ENCODE data around the gene YDJC. TPM values are rescaled to one million over a fixed set of nuclear protein-coding genes. Genes with fewer than 3 reads are reported as not detected.
"Not testable (repeated sequence)": the region's sequence is repeated elsewhere in the genome, so short reads cannot be mapped to it uniquely, and the experiment has no call there.

The YDJC gene
- total RNA-seq, 1 donor from 2014 or later, result 56.1 TPM

DNA sequence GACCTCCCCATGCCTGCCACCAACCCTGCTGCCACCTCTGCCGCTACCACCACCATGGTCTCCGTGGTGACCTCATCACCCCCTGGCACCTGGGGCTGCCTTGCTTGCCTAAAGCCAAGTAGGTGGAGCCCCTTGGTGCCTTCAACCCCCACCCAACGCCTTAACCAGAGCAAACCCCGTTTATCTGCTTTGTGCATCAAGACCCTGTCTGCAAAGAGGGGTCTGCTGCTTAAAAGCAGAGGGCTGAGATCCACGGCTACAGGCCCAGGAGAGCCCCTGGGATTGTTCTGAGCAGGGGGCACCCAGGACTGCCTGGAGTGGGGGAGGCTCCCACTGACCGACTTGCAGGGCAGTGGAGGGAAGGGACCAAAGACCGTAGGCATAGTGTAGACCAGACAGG, 31.1 kb upstream of the YDJC start:
- intact Hi-C loops (cut with micrococcal nuclease), result no loop called here

DNA sequence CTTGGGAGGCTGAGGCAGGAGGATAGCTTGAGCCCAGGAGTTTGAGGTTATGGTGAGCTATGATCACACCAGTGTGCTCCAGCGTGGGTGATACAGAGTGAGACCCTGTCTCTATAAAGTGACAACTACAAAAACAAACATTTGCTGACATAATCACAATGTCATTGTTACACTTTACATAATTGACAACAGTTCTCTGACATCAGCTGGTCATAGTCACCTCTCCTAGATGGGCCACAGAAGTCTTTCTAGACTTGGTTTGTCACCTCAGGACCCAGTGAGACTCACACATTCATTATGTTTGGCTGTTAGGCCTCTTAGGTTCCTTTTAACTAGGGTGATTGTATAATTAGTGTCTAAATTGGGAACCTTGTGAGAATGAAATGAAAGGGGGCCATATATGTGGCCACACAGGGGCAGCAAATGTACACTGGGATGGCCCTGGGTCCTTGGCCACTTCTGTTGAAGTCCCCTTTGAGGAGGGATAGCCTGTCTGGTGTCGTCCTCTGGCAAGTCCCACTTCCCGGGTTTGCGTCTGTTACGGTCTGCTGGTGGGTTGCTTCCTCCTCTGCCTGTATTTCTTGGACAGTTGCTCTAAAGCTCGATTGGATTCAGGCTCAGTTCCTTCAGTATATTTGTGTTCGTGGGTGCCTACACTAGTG, 30.2 kb upstream of the YDJC start:
- intact Hi-C loops (cut with micrococcal nuclease), result no loop called here
- peaks cover 15% of the 10 kb centered on the region for H3K4me1 Mint-ChIP-seq

More for the DNA sequence above, 31.1 kb upstream of the YDJC start:
- Mint-ChIP-seq H3K27ac (no peak overlapping the region), H3K36me3 (ENCODE audit: low read depth) (peaks cover 6% of the 10 kb centered on the region), H3K4me1 (peaks cover 21% of the 10 kb centered on the region), H3K27me3 (no peaks in the 10 kb centered on the region), H3K4me3 (no peak overlapping the region), H3K9me3 (peaks cover 3% of the 10 kb centered on the region)
- DNase-seq, result no peak

DNA sequence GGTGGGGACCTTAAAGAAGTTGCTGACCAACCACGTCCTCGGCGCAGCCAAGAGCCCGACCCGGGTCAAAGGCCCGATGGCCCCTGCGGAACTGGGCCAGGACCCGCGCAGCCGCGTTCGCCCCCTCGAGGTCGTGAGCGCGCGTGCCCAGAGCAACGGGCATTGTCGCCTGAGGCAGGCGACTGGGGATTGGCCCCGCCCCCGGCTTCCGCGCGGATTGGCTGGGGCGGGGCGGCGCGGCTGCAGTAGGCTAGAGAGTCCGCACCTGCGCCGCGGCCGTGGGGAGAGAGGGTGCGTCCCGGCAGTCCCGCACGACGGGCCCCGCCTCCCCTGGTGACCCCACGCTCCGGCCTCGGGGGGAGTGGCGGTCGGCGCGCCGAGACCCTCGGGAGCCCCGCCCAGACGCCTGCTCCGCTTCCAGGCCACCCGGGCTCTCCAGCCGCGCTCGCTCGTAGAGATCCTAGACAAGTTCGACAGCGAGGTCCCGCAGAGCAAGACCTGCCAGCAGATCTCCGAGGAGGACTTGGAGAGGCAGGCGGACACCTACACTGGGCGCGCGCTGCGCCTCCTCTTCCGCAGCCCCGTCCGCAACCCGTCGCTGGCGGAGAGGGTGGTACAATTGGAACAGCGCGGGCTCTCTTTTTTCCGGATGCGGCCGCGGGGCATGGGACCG, 27.7 kb upstream of the YDJC start:
- Mint-ChIP-seq H3K9me3 (peaks cover 3% of the 10 kb centered on the region), H3K27me3 (no peaks in the 10 kb centered on the region), H3K27ac (peak overlapping the region; percentile 91), H3K4me3 (peak overlapping the region; percentile 89), H3K4me1 (peaks cover 22% of the 10 kb centered on the region), H3K36me3 (ENCODE audit: low read depth) (peaks cover 6% of the 10 kb centered on the region)
- intact Hi-C loops (cut with micrococcal nuclease), result no loop called here
- peak; percentile 96 for DNase-seq

More for the DNA sequence above, 30.2 kb upstream of the YDJC start:
- Mint-ChIP-seq H3K27ac (no peak overlapping the region), H3K27me3 (no peaks in the 10 kb centered on the region), H3K4me3 (no peak overlapping the region), H3K9me3 (peaks cover 3% of the 10 kb centered on the region), H3K36me3 (ENCODE audit: low read depth) (peaks cover 6% of the 10 kb centered on the region)
- DNase-seq, result no peak

DNA sequence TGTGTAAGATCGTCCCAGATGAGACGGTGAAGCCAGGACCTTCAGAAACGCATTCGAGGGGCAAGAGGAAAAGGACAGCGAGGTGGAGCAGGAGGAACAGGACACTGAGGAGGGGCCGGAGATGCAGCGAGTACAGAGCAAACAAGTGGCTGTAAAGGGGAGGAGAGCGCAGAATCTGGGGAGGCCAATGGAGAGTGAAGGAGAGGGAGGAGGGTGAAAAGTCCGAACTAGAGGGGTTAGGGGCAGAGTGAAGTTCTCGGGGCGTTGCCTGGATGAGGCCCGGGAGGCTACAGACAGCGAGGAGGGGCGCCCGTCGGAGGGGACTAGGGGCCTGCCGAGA, 27.2 kb upstream of the YDJC start:
- Mint-ChIP-seq H3K4me1 (peaks cover 22% of the 10 kb centered on the region), H3K27me3 (no peaks in the 10 kb centered on the region), H3K9me3 (peaks cover 3% of the 10 kb centered on the region), H3K4me3 (peak overlapping the region; percentile 89), H3K27ac (peak overlapping the region; percentile 91), H3K36me3 (ENCODE audit: low read depth) (peaks cover 6% of the 10 kb centered on the region)
- DNase-seq, result no peak
- intact Hi-C loops (cut with micrococcal nuclease), result no loop called here

DNA sequence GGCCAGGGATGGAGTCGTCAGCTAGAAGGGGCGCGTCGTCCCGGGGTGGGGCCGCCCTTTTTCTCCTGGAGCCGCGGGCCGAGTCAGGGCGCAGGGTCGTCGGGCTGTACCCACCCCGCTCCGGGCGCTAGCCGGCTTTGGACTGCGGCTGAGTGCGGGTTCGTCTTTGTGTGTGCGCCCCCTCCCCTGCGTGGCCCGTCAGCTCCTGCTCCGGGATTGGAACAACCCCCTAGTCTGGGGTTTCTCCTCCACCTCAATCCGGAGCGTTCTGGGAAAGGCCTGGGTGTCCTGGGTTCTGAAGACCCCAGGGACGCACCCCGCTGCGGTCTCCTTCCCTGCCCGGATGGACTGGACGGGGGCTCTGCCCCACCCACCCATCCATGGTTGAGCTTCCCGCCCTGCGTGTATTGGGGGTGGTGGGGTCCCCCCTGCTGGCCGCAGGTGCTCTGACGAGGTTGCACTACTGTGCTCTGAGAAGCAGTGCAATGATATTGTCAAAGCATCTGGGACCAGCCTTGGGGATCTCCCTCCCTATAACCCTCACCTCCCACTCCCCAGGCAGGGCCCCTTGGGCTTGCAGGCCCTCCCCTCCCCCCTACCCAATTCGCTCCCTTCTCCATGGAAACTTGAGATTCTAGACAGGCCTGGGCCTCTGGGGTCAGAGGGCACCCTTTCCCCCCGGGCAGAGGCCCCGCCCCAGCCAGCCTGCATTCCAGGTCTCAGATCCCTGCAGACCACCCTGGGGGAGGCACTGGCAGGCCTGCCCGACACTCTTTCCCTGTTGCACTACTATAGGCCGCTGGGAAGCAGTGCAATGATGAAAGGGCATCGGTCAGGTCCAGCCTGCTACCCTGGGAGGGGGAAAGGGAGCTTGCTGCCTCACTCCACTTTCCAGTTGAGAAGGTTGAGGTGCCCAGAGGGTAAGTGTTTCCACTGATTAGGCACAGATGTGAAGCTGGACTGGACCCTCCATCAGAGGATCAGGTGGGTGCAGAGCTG, 23.0 kb upstream of the YDJC start:
- intact Hi-C loops (cut with micrococcal nuclease), result no loop called here
- H3K36me3 Mint-ChIP-seq (ENCODE audit: low read depth), result peaks cover 15% of the 10 kb centered on the region
- no peak for DNase-seq
- H3K27me3 Mint-ChIP-seq, result no peaks in the 10 kb centered on the region
- peak overlapping the region; percentile 94 for H3K27ac Mint-ChIP-seq
- peaks cover 3% of the 10 kb centered on the region for H3K9me3 Mint-ChIP-seq
- H3K4me3 Mint-ChIP-seq, result peak overlapping the region; percentile 95
- peaks cover 38% of the 10 kb centered on the region for H3K4me1 Mint-ChIP-seq

DNA sequence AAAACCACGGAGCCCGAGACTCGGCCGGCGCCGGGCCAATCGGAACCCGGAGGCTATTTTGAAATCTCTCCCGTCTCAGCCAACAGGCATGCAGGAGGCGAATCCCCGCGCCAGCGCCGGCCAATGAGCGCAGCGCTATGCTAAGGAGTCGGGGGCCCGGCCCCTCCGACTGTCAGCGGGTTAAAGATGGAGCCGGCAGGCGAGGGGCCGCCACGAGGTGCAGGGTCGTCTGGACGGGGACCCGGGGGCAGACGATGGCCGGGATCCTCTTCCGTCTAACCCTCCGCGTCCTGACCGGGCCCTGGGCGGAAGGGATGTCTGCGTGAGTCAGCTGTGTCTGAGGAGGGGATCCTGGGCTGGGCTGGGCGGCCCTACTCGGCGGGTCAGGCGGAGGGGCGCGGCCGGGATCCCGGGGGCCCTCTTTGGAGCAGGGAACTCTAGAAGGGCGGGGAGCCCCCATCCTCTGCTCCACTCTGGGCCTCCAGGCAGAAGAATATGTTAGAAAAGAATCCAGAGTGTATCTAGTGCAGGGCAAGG, 22.3 kb upstream of the YDJC start:
- DNase-seq, result peak; percentile 97
- H3K36me3 Mint-ChIP-seq (ENCODE audit: low read depth), result peaks cover 15% of the 10 kb centered on the region
- peaks cover 34% of the 10 kb centered on the region for H3K4me1 Mint-ChIP-seq
- intact Hi-C loops (cut with micrococcal nuclease), result no loop called here
- peak overlapping the region; percentile 94 for H3K27ac Mint-ChIP-seq
- peaks cover 3% of the 10 kb centered on the region for H3K9me3 Mint-ChIP-seq
- H3K4me3 Mint-ChIP-seq, result peak overlapping the region; percentile 95
- no peaks in the 10 kb centered on the region for H3K27me3 Mint-ChIP-seq

- peaks cover 14% of the 10 kb centered on the region for H3K36me3 Mint-ChIP-seq (ENCODE audit: low read depth)
- H3K4me3 Mint-ChIP-seq, result peak overlapping the region; percentile 95
- H3K27me3 Mint-ChIP-seq, result no peaks in the 10 kb centered on the region
- H3K9me3 Mint-ChIP-seq, result no peaks in the 10 kb centered on the region
- intact Hi-C loops (cut with micrococcal nuclease), result loop anchor here (1.0 kb wide), 1 partner anchor 8 kb away; no protein-coding TSS in a partner anchor
- peaks cover 34% of the 10 kb centered on the region for H3K4me1 Mint-ChIP-seq
- peak overlapping the region; percentile 94 for H3K27ac Mint-ChIP-seq
- no peak for DNase-seq
Observed at GRCh38 chr22:21651521-21652009, 21.7 kb upstream of the YDJC start.

GRCh38 chr22:21650823-21651520, 21.1 kb upstream of the YDJC start:
- no peak for DNase-seq
- Mint-ChIP-seq H3K27ac (peak overlapping the region; percentile 94), H3K4me1 (peaks cover 34% of the 10 kb centered on the region), H3K4me3 (peak overlapping the region; percentile 95), H3K27me3 (no peaks in the 10 kb centered on the region), H3K36me3 (ENCODE audit: low read depth) (peaks cover 18% of the 10 kb centered on the region), H3K9me3 (no peaks in the 10 kb centered on the region)
- intact Hi-C loops (cut with micrococcal nuclease), result loop anchor here (1.0 kb wide), 1 partner anchor 8 kb away; no protein-coding TSS in a partner anchor

DNA sequence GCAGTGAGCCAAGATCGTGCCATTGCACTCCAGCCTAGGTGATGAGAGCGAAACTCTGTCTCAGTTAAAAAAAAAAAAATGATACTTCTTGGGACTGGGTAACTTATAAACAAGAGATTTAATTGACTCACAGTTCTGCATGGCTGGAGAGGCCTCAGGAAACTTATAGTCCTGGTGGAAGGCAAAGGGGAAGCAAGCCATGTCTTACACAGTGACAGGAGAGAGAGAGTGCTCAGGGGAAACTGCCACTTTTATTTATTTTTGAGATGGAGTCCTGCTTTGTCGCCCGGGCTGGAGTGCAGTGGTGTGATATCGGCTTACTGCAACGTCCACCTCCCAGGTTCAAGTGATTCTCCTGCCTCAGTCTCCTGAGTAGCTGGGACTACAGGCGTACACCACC, 20.5 kb upstream of the YDJC start:
- Mint-ChIP-seq H3K4me1 (peaks cover 34% of the 10 kb centered on the region), H3K27ac (no peak overlapping the region), H3K4me3 (peak overlapping the region; percentile 95), H3K36me3 (ENCODE audit: low read depth) (peaks cover 21% of the 10 kb centered on the region), H3K9me3 (no peaks in the 10 kb centered on the region), H3K27me3 (no peaks in the 10 kb centered on the region)
- intact Hi-C loops (cut with micrococcal nuclease), result no loop called here
- no peak for DNase-seq

DNA sequence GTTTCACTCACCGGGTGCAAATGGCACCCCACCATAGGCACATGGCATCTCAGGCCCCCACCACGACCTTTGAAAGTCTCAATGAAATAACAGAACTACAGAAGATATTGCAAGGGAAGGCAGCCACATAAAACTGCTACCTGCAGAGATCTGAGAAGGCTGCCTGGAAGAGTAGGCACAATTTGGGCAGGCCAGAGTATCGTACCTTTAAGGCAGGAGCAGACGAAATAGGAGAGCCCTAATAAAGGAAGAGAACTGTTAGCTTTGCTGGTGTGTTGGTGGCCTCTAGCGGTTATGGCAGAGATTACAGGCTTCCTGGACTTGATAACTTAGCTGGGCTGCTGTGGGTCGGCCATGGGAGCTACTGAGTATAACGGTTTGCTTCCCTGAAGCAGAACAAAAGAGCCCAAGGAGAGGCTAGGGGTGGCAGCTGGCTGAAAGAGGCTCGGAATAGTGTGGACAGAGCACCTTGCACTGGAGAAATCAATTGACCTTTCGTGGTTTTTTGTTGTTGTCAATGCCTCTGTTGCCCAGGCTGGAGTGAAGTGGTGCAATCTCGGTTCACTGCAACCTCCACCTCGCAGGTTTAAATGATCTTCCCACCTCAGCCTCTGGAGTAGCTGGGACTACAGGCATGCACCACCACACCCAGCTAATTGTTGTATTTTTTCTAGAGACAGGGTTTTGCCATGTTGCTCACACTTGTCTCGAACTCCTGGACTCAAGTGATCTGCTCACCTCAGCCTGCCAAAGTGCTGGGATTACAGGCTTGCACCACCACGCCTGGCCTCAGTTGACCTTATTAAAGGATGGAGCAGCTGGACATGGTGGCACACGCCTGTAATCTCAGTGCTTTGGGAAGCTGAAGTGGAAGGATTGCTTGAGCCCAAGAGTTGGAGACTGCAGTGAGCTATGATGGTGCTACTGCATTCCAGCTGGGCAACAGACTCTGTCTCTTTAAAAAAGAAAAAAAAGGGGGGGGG, 17.1 kb upstream of the YDJC start:
- Mint-ChIP-seq H3K4me3 (no peak overlapping the region), H3K27me3 (no peaks in the 10 kb centered on the region), H3K9me3 (no peaks in the 10 kb centered on the region), H3K4me1 (peaks cover 40% of the 10 kb centered on the region), H3K27ac (peak overlapping the region; percentile 41), H3K36me3 (ENCODE audit: low read depth) (peaks cover 35% of the 10 kb centered on the region)
- intact Hi-C loops (cut with micrococcal nuclease), result no loop called here
- peak; percentile 93 for DNase-seq

- intact Hi-C loops (cut with micrococcal nuclease); H3K9me3 Mint-ChIP-seq; H3K27me3 Mint-ChIP-seq; DNase-seq; H3K4me3 Mint-ChIP-seq; H3K27ac Mint-ChIP-seq: not testable (repeated sequence)
- Mint-ChIP-seq H3K4me1 (peaks cover 36% of the 10 kb centered on the region), H3K36me3 (ENCODE audit: low read depth) (peaks cover 33% of the 10 kb centered on the region)
Observed at GRCh38 chr22:21645513-21645912, 15.7 kb upstream of the YDJC start.
